Neuron (in vitro differentiated cells): ENCODE data around the gene TRMO.

ENCODE experiments used
- H2AFZ ChIP-seq: one replicate; pipeline ENCODE4 v1.6.1; 2013; ENCODE audit warnings: low read depth, mild to moderate bottlenecking, inconsistent platforms, low read length, moderate library complexity
- H3K27me3 ChIP-seq: one replicate; pipeline ENCODE4 v1.6.1; 2013; ENCODE audit warnings: low read length; ENCODE audit not compliant: insufficient read depth
- H3K36me3 ChIP-seq: one replicate; pipeline ENCODE4 v1.6.1; 2013; ENCODE audit warnings: low read length; ENCODE audit not compliant: insufficient read depth
- H3K4me1 ChIP-seq: one replicate; pipeline ENCODE4 v1.6.1; 2013; ENCODE audit warnings: low read length; ENCODE audit not compliant: insufficient read depth
- H3K4me3 ChIP-seq: 2 replicates; pipeline ENCODE4 v1.5.1; 2013; ENCODE audit warnings: mild to moderate bottlenecking, low read length, moderate library complexity
- H3K9me3 ChIP-seq: one replicate; pipeline ENCODE4 v1.6.1; 2013; ENCODE audit warnings: low read length

Gene TRMO

DNA sequence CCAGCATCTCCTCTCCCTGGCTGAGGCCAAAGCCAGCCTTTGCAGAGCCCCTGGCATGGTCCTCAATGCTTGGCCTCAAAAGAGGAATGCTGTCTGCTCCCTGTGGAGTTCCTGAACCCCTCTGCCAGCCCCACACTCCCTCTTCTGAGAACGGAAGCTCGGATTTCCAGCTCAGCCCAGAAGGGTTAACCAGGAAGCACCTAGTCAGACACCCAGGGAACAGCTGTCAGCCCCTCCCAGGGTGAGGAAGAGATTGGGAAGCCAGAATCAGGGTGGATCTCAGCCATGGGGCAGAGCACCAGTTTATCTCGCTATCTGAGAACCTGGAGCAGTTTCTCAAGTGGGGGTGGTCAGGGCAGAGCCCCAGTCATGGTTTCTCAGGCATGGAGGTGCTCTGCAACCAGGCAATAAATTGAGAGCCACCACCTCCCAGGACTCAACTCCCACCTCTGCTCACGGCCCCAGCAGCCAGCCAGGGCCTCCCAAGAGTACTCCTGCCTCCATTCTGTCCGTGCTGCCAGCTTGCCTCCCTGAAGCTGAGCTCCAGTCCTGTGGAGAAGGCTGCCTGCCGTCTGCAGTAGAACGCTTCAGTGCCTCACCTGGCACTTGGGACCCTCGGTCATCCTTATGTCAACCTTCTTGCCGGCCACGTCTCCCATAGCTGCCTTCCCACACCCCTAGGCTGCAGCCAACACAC, 61.7 kb downstream of the TRMO start:
- H3K4me1 ChIP-seq, result no peaks in the 10 kb centered on the region
- no peaks in the 10 kb centered on the region for H3K36me3 ChIP-seq
- no peak overlapping the region for H2AFZ ChIP-seq
- H3K27me3 ChIP-seq, result peaks cover 91% of the 10 kb centered on the region
- peaks cover 7% of the 10 kb centered on the region for H3K9me3 ChIP-seq
- H3K4me3 ChIP-seq, result no peak overlapping the region

DNA sequence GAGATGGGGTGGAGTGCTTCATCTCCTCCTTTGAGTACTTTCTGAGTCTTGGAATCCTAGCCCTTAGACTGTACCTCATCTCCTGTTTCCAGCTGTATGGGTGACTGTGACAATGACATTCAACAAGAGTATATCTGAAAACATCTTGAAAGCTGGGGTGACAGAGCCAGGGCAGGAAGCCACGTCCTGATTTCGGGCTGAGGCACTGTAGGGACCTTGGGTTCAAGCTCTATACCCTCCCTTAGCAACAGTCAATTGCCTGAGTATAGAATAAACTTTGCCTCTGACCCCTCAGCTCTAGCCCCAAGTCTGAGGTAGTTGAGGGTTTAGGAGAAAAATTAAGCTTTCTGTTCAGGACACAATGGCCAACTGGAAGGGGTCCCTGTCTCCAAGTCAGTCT, 63.0 kb downstream of the TRMO start:
- Histone ChIP-seq H3K27me3 (peaks cover 96% of the 10 kb centered on the region), H3K4me1 (no peaks in the 10 kb centered on the region), H3K36me3 (no peaks in the 10 kb centered on the region), H3K9me3 (peaks cover 10% of the 10 kb centered on the region), H3K4me3 (no peak overlapping the region), H2AFZ (no peak overlapping the region)

DNA sequence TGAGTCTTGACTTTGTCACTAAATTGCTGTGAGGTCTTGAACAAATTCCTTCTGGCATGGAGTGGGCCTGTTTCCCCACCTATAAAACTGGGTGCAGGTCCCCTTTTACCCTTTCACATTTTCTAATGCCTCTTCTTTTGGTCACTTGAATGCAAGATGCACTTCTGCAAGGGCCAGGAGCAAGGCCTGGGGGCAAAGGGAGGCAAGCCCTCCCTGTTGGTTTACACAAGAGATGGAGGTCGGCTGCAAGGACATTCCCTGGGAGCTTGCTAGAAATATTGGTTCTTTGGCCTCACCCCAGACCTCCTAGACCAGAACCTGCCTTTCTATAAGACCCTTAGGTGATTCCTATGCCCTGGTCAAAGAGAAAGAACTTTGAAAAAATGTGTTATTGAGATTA, 63.5 kb downstream of the TRMO start:
- Histone ChIP-seq H2AFZ (no peak overlapping the region), H3K4me1 (no peaks in the 10 kb centered on the region), H3K9me3 (peaks cover 9% of the 10 kb centered on the region), H3K4me3 (no peak overlapping the region), H3K36me3 (no peaks in the 10 kb centered on the region), H3K27me3 (peaks cover 95% of the 10 kb centered on the region)

DNA sequence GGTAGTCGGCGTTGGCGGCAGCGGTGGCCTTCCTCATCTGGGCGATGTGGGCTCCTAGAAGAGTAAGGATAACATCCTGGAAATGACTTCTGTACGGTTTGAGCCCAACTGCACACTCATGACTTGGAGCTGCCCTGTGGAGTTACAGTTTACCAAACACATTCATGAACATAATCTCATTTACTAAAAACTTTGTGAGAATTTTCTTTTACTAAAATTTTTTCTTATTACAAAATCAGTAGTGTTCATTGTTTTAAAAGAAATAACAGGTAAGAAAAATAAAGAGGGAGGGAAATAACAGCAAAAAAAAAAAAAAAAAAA, 63.9 kb downstream of the TRMO start:
- no peaks in the 10 kb centered on the region for H3K4me1 ChIP-seq
- peaks cover 9% of the 10 kb centered on the region for H3K9me3 ChIP-seq
- H3K27me3 ChIP-seq, result peaks cover 96% of the 10 kb centered on the region
- no peaks in the 10 kb centered on the region for H3K36me3 ChIP-seq
- no peak overlapping the region for H2AFZ ChIP-seq
- H3K4me3 ChIP-seq, result no peak overlapping the region

DNA sequence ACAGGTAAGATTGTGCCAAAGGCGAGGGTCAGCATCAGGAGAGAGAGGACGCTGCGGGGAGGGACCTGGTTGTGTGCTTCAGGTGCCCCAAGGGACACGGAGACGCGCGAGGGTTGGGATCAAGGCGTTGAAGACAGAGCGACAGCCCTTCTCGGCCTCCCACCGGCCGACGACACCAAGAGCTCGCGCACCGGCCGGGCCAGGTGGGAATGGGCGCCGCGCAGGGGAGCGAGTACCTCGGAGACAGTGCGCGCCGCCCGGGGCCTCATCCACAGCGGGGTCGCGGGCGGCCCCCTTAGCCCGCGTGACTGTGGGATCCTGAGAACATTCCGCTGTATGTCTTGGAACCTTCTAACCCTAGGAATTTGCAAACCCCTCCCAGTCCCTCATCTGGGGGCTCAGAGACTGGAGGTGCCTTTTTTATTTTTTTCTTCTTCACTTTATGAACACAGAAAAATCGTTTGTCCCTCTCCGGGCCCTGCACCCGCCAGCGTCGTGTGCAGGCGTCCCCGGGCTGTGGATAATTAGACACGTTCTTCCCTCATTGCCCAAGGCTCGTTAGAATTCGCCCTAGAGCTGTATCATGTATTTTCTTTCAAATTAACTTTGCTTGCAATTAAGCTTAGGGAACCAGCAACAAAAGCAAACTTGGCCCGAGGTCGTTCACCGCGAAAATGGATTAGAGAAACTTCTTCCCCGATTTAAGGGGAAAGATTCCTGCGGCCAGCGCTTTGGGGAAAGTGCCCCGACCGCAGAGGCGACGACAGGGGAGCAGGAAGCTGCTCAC, 64.5 kb downstream of the TRMO start:
- Histone ChIP-seq H3K36me3 (no peaks in the 10 kb centered on the region), H3K4me3 (no peak overlapping the region), H3K27me3 (peaks cover 96% of the 10 kb centered on the region), H2AFZ (no peak overlapping the region), H3K4me1 (no peaks in the 10 kb centered on the region), H3K9me3 (peaks cover 9% of the 10 kb centered on the region)

DNA sequence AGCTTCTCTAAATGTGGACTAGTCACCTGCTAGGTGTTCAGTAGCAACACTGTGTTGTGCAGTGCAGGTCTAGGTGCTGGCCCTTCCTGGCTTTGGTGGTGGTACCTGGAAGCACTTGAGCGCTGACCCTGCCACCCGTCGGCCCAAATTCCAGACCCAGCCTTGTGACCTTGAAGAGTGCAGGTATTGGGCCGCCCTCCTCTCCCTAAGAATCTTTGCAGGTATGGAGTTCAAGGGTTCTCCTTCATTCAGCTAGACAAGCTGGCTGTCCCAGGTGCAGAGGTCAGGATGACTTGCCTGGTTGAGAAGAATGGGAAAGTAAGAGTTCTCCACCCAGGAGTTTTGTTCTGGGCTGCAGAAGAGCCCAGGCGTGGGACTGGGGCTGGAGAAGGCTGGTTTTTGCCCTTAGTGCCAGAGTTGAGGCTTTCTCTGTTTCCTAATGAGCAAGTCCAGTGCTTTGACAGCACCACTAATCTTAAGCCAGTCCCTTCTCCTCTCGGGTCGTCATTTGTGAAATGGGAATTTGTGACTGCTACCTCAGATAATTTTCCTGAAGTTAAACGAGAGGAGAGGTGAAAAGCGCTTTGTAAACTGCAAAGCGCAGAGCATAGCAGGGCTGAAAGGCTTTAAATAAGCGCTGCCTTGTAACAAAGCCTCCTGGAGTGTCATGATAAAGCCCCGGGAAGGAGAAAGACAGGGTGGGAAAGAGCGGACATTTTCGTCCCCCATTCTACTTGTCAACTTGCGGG, 65.3 kb downstream of the TRMO start:
- Histone ChIP-seq H3K4me1 (no peaks in the 10 kb centered on the region), H3K9me3 (peaks cover 7% of the 10 kb centered on the region), H3K36me3 (no peaks in the 10 kb centered on the region), H2AFZ (no peak overlapping the region), H3K4me3 (no peak overlapping the region), H3K27me3 (peaks cover 96% of the 10 kb centered on the region)

DNA sequence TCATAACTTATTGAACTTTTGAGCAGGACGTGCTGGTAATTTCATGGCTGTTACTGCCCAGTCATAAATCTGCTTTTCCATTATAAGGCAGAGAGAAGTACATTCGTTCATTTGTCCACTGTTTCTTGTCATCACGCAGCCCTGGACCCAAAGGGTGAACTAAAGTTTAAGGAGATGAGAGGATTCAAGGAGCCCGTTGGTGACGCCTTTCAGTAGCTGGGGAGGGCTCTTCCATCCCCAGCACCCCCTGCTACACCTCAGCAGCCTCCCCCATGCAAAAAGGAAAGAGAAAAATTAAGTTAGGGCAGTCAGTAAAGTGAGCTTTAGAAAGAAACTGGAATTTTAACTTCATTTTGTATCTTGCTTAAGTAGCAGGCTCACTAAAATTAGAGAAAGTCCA, 66.4 kb downstream of the TRMO start:
- no peaks in the 10 kb centered on the region for H3K36me3 ChIP-seq
- peaks cover 98% of the 10 kb centered on the region for H3K27me3 ChIP-seq
- H3K4me1 ChIP-seq, result no peaks in the 10 kb centered on the region
- H3K9me3 ChIP-seq, result peaks cover 8% of the 10 kb centered on the region
- no peak overlapping the region for H3K4me3 ChIP-seq
- H2AFZ ChIP-seq, result no peak overlapping the region

DNA sequence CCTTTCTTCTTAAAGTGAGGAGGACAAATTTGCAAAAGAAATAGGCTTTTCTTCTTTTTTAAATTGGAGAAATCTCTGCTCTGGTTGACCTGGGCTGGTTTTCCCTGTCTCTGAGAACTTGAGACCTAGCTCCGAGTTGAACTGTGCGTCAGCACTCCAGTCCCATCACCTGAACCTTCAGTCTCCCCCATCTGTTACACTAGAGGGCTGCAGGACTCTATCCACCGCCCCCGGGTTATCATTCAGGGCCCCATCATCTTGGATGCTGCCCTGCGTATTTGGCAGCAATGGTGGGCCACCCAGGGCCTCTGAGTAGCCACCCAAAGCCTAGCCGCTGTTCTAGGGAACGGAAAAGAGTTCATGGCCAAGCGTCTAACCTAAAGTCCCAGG, 66.8 kb downstream of the TRMO start:
- H3K27me3 ChIP-seq, result peaks cover 98% of the 10 kb centered on the region
- no peaks in the 10 kb centered on the region for H3K4me1 ChIP-seq
- H3K4me3 ChIP-seq, result no peak overlapping the region
- no peak overlapping the region for H2AFZ ChIP-seq
- H3K9me3 ChIP-seq, result peaks cover 6% of the 10 kb centered on the region
- H3K36me3 ChIP-seq, result no peaks in the 10 kb centered on the region

DNA sequence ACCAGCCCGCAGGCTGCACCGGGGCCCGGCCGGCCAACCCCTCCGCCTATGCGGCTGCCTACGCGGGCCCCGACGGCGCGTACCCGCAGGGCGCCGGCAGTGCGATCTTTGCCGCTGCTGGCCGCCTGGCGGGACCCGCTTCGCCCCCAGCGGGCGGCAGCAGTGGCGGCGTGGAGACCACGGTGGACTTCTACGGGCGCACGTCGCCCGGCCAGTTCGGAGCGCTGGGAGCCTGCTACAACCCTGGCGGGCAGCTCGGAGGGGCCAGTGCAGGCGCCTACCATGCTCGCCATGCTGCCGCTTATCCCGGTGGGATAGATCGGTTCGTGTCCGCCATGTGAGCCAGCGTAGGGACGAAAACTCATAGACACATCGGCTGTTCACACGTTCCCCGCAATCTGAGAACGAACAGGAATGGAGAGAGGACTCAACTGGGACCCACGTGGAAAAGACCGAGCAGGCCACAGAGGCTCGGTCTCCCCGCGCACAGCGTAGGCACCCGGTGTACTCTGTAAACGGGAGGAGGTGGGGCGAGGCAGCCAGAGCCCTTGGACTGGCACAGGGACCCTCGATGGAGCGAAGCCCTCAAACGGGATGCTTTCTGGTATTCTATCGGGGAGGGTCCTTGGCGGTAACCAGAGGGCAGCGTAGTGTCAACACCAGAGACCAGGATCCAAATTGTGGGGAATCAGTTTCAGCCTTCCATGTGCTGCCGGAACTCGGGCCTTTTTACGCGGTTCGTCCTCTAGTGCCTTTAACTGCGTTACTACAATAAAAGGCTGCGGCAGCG, 67.4 kb downstream of the TRMO start:
- Histone ChIP-seq H3K27me3 (peaks cover 98% of the 10 kb centered on the region), H3K4me3 (no peak overlapping the region)

More for the DNA sequence above, 67.4 kb downstream of the TRMO start:
- Histone ChIP-seq H2AFZ (no peak overlapping the region), H3K9me3 (peaks cover 10% of the 10 kb centered on the region), H3K36me3 (no peaks in the 10 kb centered on the region), H3K4me1 (no peaks in the 10 kb centered on the region)
